KOPT-K1 (cell line): ENCODE data around the gene KCNJ5.

Source experiments
- H3K27ac ChIP-seq: fragments of 200-600 bp; sonication (generic); 2 replicates; pipeline ENCODE4 v1.5.1; 2016; ENCODE audit warnings: antibody characterized with exemption, mild to moderate bottlenecking, low read depth, low read length; ENCODE audit not compliant: poor library complexity, severe bottlenecking
- H3K36me3 ChIP-seq: fragments of 200-600 bp; sonication (generic); 2 replicates; pipeline ENCODE4 v1.5.1; 2017; ENCODE audit warnings: antibody characterized with exemption, mild to moderate bottlenecking, low read length, moderate library complexity; ENCODE audit not compliant: insufficient read depth
- H3K9me3 ChIP-seq: fragments of 200-600 bp; sonication (generic); 2 replicates; pipeline ENCODE4 v1.5.1; 2017; ENCODE audit warnings: antibody characterized with exemption, low read length, mild to moderate bottlenecking; ENCODE audit not compliant: insufficient read depth, poor library complexity, severe bottlenecking

Gene KCNJ5

GRCh38 chr11:128925250-128925600, 34.1 kb downstream of the KCNJ5 start:
- H3K36me3 ChIP-seq, result no peaks in the 10 kb centered on the region
- no peak overlapping the region for H3K27ac ChIP-seq
- no peaks in the 10 kb centered on the region for H3K9me3 ChIP-seq

- Histone ChIP-seq H3K9me3 (no peaks in the 10 kb centered on the region), H3K27ac (no peak overlapping the region), H3K36me3 (no peaks in the 10 kb centered on the region)
Measured at GRCh38 chr11:128926000-128926399, 34.8 kb downstream of the KCNJ5 start.

GRCh38 chr11:128926437-128927107, 35.4 kb downstream of the KCNJ5 start:
- Histone ChIP-seq H3K36me3 (no peaks in the 10 kb centered on the region), H3K27ac (no peak overlapping the region), H3K9me3 (no peaks in the 10 kb centered on the region)

- Histone ChIP-seq H3K9me3 (no peaks in the 10 kb centered on the region), H3K27ac (no peak overlapping the region), H3K36me3 (no peaks in the 10 kb centered on the region)
Measured at GRCh38 chr11:128927108-128927461, 35.9 kb downstream of the KCNJ5 start.

- no peaks in the 10 kb centered on the region for H3K36me3 ChIP-seq
- H3K27ac ChIP-seq, result no peak overlapping the region
- H3K9me3 ChIP-seq, result no peaks in the 10 kb centered on the region
Measured at GRCh38 chr11:128927683-128928336, 36.7 kb downstream of the KCNJ5 start.

GRCh38 chr11:128928400-128928799, 37.2 kb downstream of the KCNJ5 start:
- Histone ChIP-seq H3K27ac (no peak overlapping the region), H3K36me3 (no peaks in the 10 kb centered on the region), H3K9me3 (no peaks in the 10 kb centered on the region)

GRCh38 chr11:128929468-128929867, 38.3 kb downstream of the KCNJ5 start:
- H3K9me3 ChIP-seq, result no peaks in the 10 kb centered on the region
- no peak overlapping the region for H3K27ac ChIP-seq
- H3K36me3 ChIP-seq, result no peaks in the 10 kb centered on the region

- H3K27ac ChIP-seq, result no peak overlapping the region
- no peaks in the 10 kb centered on the region for H3K9me3 ChIP-seq
- no peaks in the 10 kb centered on the region for H3K36me3 ChIP-seq
Measured at GRCh38 chr11:128929991-128930390, 38.8 kb downstream of the KCNJ5 start.

- Histone ChIP-seq H3K9me3 (no peaks in the 10 kb centered on the region), H3K36me3 (no peaks in the 10 kb centered on the region), H3K27ac (no peak overlapping the region)
Measured at GRCh38 chr11:128931066-128931465, 39.9 kb downstream of the KCNJ5 start.

GRCh38 chr11:128931668-128932067, 40.5 kb downstream of the KCNJ5 start:
- H3K9me3 ChIP-seq, result no peaks in the 10 kb centered on the region
- no peak overlapping the region for H3K27ac ChIP-seq
- no peaks in the 10 kb centered on the region for H3K36me3 ChIP-seq

GRCh38 chr11:128933481-128934178, 42.5 kb downstream of the KCNJ5 start:
- H3K36me3 ChIP-seq, result no peaks in the 10 kb centered on the region
- no peak overlapping the region for H3K27ac ChIP-seq
- no peaks in the 10 kb centered on the region for H3K9me3 ChIP-seq

GRCh38 chr11:128934351-128934750, 43.2 kb downstream of the KCNJ5 start:
- H3K27ac ChIP-seq, result no peak overlapping the region
- no peaks in the 10 kb centered on the region for H3K36me3 ChIP-seq
- no peaks in the 10 kb centered on the region for H3K9me3 ChIP-seq

- Histone ChIP-seq H3K36me3 (no peaks in the 10 kb centered on the region), H3K27ac (no peak overlapping the region), H3K9me3 (no peaks in the 10 kb centered on the region)
Measured at GRCh38 chr11:128934926-128935325, 43.8 kb downstream of the KCNJ5 start.

GRCh38 chr11:128936606-128937251, 45.6 kb downstream of the KCNJ5 start:
- H3K9me3 ChIP-seq, result no peaks in the 10 kb centered on the region
- H3K27ac ChIP-seq, result no peak overlapping the region
- H3K36me3 ChIP-seq, result no peaks in the 10 kb centered on the region

GRCh38 chr11:128937480-128937879, 46.3 kb downstream of the KCNJ5 start:
- Histone ChIP-seq H3K36me3 (no peaks in the 10 kb centered on the region), H3K27ac (no peak overlapping the region), H3K9me3 (no peaks in the 10 kb centered on the region)
